GM12874 (cell line): Measurements from ENCODE around the gene EPB41L4B.
A peak's percentile ranks its signal among the peaks of the same experiment; 100 is the strongest.

ENCODE experiments used
- TF ChIP-seq, protein P1 (sequence below): IDR thresholded peaks from 2 replicates; pipeline ENCODE4 v1.5.1; 2011; ENCODE audit warnings: low read depth, mild to moderate bottlenecking, control low read depth, low read length, moderate library complexity; ENCODE audit not compliant: insufficient read depth

EPB41L4B gene

DNA sequence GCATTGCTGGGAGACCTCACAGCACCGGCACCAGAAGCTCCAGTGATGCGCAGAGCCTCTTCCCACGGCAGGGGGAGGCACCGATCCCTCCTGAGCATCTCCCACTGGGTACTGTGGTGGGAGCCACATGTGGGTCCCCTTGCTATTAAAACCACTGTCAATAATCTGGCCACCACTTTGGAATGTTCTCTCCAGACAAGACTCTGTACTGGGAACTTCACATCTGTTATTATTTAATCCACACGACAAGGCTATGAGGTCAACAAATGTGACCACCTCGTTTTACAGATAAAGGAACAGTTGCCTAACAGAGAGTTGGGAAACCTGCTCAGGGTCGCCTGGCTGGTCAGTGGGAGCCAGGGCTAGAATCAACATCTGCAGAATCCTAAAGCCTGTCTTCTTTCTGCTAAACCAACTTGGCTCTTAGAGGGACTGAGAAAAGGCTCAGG is 72.7 kb downstream of the EPB41L4B start:
- TF ChIP-seq, protein P1, sequence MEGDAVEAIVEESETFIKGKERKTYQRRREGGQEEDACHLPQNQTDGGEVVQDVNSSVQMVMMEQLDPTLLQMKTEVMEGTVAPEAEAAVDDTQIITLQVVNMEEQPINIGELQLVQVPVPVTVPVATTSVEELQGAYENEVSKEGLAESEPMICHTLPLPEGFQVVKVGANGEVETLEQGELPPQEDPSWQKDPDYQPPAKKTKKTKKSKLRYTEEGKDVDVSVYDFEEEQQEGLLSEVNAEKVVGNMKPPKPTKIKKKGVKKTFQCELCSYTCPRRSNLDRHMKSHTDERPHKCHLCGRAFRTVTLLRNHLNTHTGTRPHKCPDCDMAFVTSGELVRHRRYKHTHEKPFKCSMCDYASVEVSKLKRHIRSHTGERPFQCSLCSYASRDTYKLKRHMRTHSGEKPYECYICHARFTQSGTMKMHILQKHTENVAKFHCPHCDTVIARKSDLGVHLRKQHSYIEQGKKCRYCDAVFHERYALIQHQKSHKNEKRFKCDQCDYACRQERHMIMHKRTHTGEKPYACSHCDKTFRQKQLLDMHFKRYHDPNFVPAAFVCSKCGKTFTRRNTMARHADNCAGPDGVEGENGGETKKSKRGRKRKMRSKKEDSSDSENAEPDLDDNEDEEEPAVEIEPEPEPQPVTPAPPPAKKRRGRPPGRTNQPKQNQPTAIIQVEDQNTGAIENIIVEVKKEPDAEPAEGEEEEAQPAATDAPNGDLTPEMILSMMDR = no peak

DNA sequence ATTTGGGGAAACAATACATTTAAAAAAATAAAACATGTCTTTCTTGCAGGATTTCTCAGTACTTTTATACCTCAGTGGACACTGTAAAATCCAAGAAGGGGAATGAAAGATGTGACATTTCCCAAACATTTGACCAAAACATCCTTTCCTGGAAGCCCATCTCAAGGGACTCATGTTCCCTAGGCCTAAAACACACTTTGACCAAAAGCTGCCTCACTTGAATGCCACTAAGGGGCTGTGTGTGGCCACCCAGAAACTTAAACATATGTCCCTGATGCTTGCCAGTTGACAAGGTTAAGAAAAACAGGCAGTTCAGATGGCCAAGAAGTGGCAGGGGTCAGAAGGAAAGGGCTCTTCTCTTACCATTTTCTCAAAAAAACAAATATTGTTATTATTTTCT is 73.6 kb downstream of the EPB41L4B start:
- TF ChIP-seq, protein P1 = no peak

DNA sequence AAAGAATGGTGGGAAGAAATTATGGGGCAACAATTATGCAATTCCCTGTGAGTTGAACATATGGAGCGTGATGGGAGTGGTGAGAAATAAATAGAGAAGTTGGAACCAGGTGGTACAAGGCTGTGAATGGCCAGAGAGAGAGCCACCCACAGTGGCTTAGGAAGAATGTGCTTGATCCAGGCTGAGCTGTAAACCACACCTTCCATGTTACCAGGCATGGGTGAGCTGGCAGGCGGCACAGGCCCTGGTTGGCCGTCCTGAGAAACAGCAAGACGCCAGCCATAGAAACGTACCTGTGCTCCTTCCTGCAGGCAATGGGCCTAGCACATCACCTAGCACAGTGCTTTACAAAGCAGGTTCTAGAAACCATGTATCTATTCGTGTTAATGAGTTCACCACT is 74.3 kb downstream of the EPB41L4B start:
- TF ChIP-seq, protein P1 = no peak

DNA sequence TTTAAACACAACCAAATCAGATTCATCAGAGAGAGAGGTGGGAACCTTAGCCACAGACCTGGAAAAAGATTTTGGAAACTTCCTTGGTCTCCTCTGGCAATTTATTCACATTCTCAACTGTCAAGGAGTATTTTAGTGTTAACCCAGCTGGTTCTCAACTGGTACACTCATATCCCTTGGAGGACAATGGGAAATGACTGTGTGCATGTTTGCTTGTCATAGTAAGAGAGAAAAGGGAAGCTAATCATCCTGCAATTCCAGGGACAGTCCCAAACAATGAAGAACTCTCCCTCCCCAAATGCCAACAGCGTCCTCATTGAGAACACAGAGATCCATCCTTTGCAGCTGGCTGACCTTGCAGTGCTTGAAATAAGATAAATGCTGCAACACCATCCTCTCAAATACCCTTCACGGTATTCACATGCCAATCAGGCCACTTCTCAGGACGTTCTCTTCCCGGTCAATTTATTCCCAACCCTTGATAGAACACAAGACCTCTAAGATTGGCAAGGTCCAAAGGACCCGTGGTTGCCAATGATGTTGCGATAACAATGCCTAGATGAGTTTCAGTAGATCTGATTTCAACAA is 75.5 kb downstream of the EPB41L4B start:
- TF ChIP-seq, protein P1 = no peak

DNA sequence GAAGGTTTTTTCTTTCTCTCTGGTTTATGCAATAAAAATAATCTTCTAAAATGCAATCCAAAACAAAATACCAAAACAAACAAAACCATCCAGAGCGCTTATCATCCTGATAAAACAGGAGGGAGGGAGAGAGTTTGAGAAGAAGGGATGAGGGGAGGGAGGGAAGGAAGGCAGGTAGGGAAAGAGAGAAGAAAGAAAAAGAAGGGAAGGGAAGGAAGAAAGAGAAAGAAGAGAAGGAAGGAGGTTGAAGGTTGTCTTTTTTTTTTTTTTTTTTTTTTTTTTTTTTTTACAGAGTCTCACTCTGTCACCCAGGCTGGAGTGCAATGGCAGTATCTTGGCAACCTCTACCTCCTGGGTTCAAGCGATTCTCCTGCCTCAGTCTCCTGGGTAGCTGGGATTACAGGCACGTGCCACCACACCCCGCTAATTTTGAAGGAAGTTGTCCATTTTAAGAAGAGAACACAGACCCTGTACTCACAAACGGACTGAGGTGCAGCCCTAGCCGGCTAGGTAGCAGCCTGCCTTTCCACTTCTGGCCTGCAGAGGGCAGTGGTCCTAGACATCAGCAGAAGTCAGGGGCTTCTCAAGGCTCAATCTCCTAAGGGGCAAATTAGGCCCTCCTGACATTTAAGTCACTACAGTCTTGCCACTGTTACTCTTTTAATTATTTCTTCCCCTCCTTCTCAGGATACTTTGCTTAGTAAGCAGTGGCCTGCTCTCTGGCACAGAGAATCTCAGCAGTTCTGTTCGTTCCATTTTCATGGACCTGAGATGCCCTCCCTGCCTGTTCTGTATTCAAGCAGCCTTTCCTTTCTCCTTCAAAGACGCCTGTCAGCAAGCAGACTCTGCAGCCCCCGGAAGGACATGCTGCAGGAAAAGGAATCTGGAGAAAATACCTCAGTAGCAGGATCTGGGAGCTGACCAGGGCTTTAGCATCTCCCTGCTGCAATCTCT is 76.4 kb downstream of the EPB41L4B start:
- TF ChIP-seq, protein P1 = peak; percentile 93

DNA sequence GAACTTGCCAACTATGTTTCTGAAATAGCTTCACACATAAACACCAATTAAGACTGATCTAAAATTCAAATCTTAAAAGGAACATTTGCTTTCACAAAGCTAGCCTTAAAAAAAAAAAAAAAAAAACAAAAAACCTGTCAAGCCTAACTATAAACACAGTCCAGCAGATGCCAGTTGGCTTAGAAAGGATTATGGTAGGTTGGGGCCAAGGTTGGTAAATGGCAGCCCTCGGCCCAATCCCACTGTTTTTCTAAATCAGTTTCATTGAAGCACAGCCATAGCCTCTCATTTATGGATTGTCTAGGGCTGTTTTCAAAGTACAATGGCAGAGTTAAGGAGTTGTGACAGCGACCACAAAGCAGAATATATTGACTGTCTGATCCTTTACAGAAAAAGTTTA is 78.1 kb downstream of the EPB41L4B start:
- TF ChIP-seq, protein P1 = no peak

DNA sequence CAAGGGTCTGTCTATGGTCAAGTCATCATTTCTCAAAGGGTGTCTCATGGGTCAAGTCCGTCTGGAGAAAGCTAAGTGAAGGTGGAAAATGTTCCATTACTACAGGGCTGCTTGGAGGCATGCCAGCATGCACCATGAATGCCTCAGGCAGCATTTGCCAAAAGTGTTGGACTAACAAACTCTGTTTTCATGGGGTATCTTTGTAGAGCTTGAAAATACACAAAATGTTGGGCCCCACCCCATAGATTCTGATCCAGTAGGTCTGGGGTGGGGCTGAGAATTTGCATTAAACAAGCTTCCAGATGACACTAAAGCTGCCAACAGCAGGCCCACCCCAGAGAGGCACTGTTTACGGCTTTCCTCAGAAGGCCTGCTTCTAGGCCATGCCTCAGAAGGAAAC is 78.8 kb downstream of the EPB41L4B start:
- TF ChIP-seq, protein P1 = no peak
